HEK293 (cell line): Measurements from ENCODE around the gene ABCC11.

Experiments used
- CTCF ChIA-PET: fragments of 350-600 bp; formaldehyde crosslinking; extraction: SDS; loops from one replicate; lab custom pipeline; 2021; ENCODE audit warnings: antibody characterized with exemption; lab: Yijun Ruan, JAX
- POLR2A ChIA-PET: fragments of 300-600 bp; formaldehyde crosslinking; extraction: SDS; loops from one replicate; lab custom pipeline; 2020; ENCODE audit warnings: antibody characterized with exemption, inconsistent platforms; lab: Yijun Ruan, JAX
- H3K27ac ChIP-seq: fragments of 200-500 bp; sonication (Bioruptor generic); 2 replicates; pipeline ENCODE4 v1.5.1; 2014; ENCODE audit warnings: low read depth, low read length, control low read depth, inconsistent platforms; ENCODE audit errors: extremely low read depth
- H3K36me3 ChIP-seq, 2 experiments: fragments of 200-500 bp in 1 of 2; sonication (Bioruptor generic) in 1 of 2; 1 replicate in 1 of 2; 2 replicates in 1 of 2; pipeline ENCODE4 v1.5.1; 2014 to 2017; ENCODE audit warnings: inconsistent platforms in 2 of 2, low read length in 2 of 2; ENCODE audit not compliant: control insufficient read depth in 2 of 2, insufficient read depth in 1 of 2
- H3K4me1 ChIP-seq: fragments of 200-500 bp; sonication (Bioruptor generic); 2 replicates; pipeline ENCODE4 v1.5.1; 2014; ENCODE audit warnings: mild to moderate bottlenecking, low read length, inconsistent platforms; ENCODE audit not compliant: control insufficient read depth, insufficient read depth
- H3K4me3 ChIP-seq: 2 replicates; pipeline ENCODE4 v1.5.1; 2011; ENCODE audit warnings: low read depth, mild to moderate bottlenecking, control low read depth, low read length, moderate library complexity
- H3K9me3 ChIP-seq: fragments of 200-500 bp; sonication (Bioruptor generic); 2 replicates; pipeline ENCODE4 v1.5.1; 2014; ENCODE audit warnings: low read depth, low read length, inconsistent platforms; ENCODE audit not compliant: control insufficient read depth, insufficient read depth
- KLF1 ChIP-seq: fragments of 450-650 bp; formaldehyde crosslinking; IDR thresholded peaks from 2 replicates; pipeline ENCODE4 v1.5.1; 2016; ENCODE audit warnings: missing biosample characterization, missing genetic modification characterization
- PBX3 ChIP-seq: sonication (generic); formaldehyde crosslinking; IDR thresholded peaks from 2 replicates; pipeline ENCODE4 v1.8.1; 2022; ENCODE audit warnings: mild to moderate bottlenecking, moderate library complexity, missing genetic modification reagents
- SETDB1 ChIP-seq: IDR thresholded peaks from one replicate; pipeline ENCODE4 v1.6.1; 2017; ENCODE audit warnings: mild to moderate bottlenecking, low read length, moderate library complexity, mixed read lengths; ENCODE audit not compliant: insufficient read length
- YY2 ChIP-seq: fragments of 450-650 bp; formaldehyde crosslinking; IDR thresholded peaks from 2 replicates; pipeline ENCODE4 v1.5.1; 2016; ENCODE audit warnings: missing biosample characterization, missing genetic modification characterization
- ZFP3 ChIP-seq: fragments of 450-650 bp; formaldehyde crosslinking; IDR thresholded peaks from 2 replicates; pipeline ENCODE4 v1.5.1; 2016; ENCODE audit warnings: low read depth, missing biosample characterization, missing genetic modification characterization
- ZNF133 ChIP-seq: fragments of 450-650 bp; formaldehyde crosslinking; IDR thresholded peaks from 2 replicates; pipeline ENCODE4 v1.5.1; 2016; ENCODE audit warnings: missing biosample characterization, missing genetic modification characterization
- ZNF214 ChIP-seq: fragments of 450-650 bp; formaldehyde crosslinking; IDR thresholded peaks from 2 replicates; pipeline ENCODE4 v1.5.1; 2017; ENCODE audit warnings: missing biosample characterization, mild to moderate bottlenecking, missing genetic modification characterization, borderline replicate concordance
- ZNF280D ChIP-seq: fragments of 450-650 bp; formaldehyde crosslinking; IDR thresholded peaks from 2 replicates; pipeline ENCODE4 v1.5.1; 2016; ENCODE audit warnings: missing biosample characterization, missing genetic modification characterization
- ZNF394 ChIP-seq: fragments of 450-650 bp; formaldehyde crosslinking; IDR thresholded peaks from 2 replicates; pipeline ENCODE4 v1.5.1; 2016; ENCODE audit warnings: missing biosample characterization, missing genetic modification characterization, mild to moderate bottlenecking, moderate library complexity, borderline replicate concordance
- ZNF473 ChIP-seq: fragments of 450-650 bp; formaldehyde crosslinking; IDR thresholded peaks from 2 replicates; pipeline ENCODE4 v1.5.1; 2017; ENCODE audit warnings: missing biosample characterization, missing genetic modification characterization
- ZNF521 ChIP-seq: fragments of 450-650 bp; formaldehyde crosslinking; IDR thresholded peaks from 2 replicates; pipeline ENCODE4 v1.5.1; 2017; ENCODE audit warnings: missing biosample characterization, mild to moderate bottlenecking, missing genetic modification characterization
- ZNF549 ChIP-seq: fragments of 450-650 bp; IDR thresholded peaks from 2 replicates; pipeline ENCODE4 v1.5.1; 2018; ENCODE audit warnings: missing biosample characterization, missing genetic modification characterization, mild to moderate bottlenecking, inconsistent platforms, moderate library complexity
- ZNF623 ChIP-seq: fragments of 450-650 bp; formaldehyde crosslinking; IDR thresholded peaks from 2 replicates; pipeline ENCODE4 v1.5.1; 2016; ENCODE audit warnings: missing biosample characterization, missing genetic modification characterization
- ZNF664 ChIP-seq: fragments of 450-650 bp; formaldehyde crosslinking; IDR thresholded peaks from 2 replicates; pipeline ENCODE4 v1.5.1; 2016; ENCODE audit warnings: missing biosample characterization, missing genetic modification characterization
- ZNF704 ChIP-seq: fragments of 450-650 bp; formaldehyde crosslinking; IDR thresholded peaks from 2 replicates; pipeline ENCODE4 v1.5.1; 2016; ENCODE audit warnings: missing biosample characterization, missing genetic modification characterization

Gene ABCC11

GRCh38 chr16:48291303-48291702, 44.0 kb upstream of the ABCC11 start (continued):
- TF ChIP-seq ZNF280D (tag by site-specific recombination) (no peak), YY2 (tag by site-specific recombination) (no peak), ZNF473 (tag by site-specific recombination) (no peak), ZNF394 (no peak), ZFP3 (tag by site-specific recombination) (no peak), ZNF664 (no peak), ZNF549 (tag by site-specific recombination) (no peak)

GRCh38 chr16:48287239-48287638, 39.9 kb upstream of the ABCC11 start:
- no peak overlapping the region for H3K4me3 ChIP-seq
- peak; percentile 75 for TF ChIP-seq SETDB1
- TF ChIP-seq ZNF623 (tag by site-specific recombination) = no peak
- ChIA-PET POLR2A (no interaction called here), CTCF (no interaction called here)
- no peak overlapping the region for H3K27ac ChIP-seq
- H3K4me1 ChIP-seq = peaks cover 3% of the 10 kb centered on the region; the same call in 1 of the 2 replicates
- no peaks in the 10 kb centered on the region for H3K9me3 ChIP-seq
- H3K36me3 ChIP-seq = peaks cover 7 to 58% of the 10 kb centered on the region in 2 experiments

- Histone ChIP-seq H3K27ac (no peak overlapping the region), H3K9me3 (no peaks in the 10 kb centered on the region), H3K4me3 (no peak overlapping the region), H3K36me3 (peaks cover 3 to 47% of the 10 kb centered on the region in 2 experiments; a peak in 2 of 3 replicates), H3K4me1 (peaks cover 3% of the 10 kb centered on the region; the same call in 1 of the 2 replicates)
- TF ChIP-seq ZNF704 (tag by site-specific recombination) = no peak
- no peak for TF ChIP-seq ZNF214
- no peak for TF ChIP-seq ZNF133 (tag by site-specific recombination)
- no peak for TF ChIP-seq PBX3
- no peak for TF ChIP-seq KLF1
- no peak for TF ChIP-seq ZNF521 (tag by site-specific recombination)
- ChIA-PET CTCF (no interaction called here), POLR2A (no interaction called here)
Observed at GRCh38 chr16:48284772-48285409, 37.6 kb upstream of the ABCC11 start.
